ENCODE measurements around the gene GJB1.
"Not testable (repeated sequence)": the region's sequence is repeated elsewhere in the genome, so short reads cannot be mapped to it uniquely, and the experiment has no call there.

Gene GJB1

GRCh38 chrX:71222929-71223328 lies at the start of gene GJB1:
Gene GJB1, plus strand, starts transcription at chrX:71223224. Its CDS starts 484 bp downstream, at chrX:71223708.
- DNase-seq (ENCODE audit: low spot score): no peak

- no peak for DNase-seq (ENCODE audit: low spot score)
These were observed 49.6 kb upstream of the GJB1 start for GRCh38 chrX:71173440-71173839.

- no peak for DNase-seq (ENCODE audit: low spot score)
These were observed 48.2 kb upstream of the GJB1 start for GRCh38 chrX:71174795-71175194.

- DNase-seq (ENCODE audit: low spot score): no peak
These were observed 47.5 kb upstream of the GJB1 start for GRCh38 chrX:71175531-71175930.

- peak; percentile 27 for DNase-seq (ENCODE audit: low spot score)
These were observed 45.7 kb upstream of the GJB1 start for GRCh38 chrX:71177327-71177726.

- peak; percentile 55 for DNase-seq (ENCODE audit: low spot score)
These were observed 44.1 kb upstream of the GJB1 start for GRCh38 chrX:71178908-71179307.

GRCh38 chrX:71180579-71181265 lies 42.3 kb upstream of the GJB1 start:
- DNase-seq (ENCODE audit: low spot score): not testable (repeated sequence)

- peak; percentile 6 for DNase-seq (ENCODE audit: low spot score)
These were observed 41.5 kb upstream of the GJB1 start for GRCh38 chrX:71181558-71181909.

GRCh38 chrX:71181910-71182799 lies 40.9 kb upstream of the GJB1 start:
- DNase-seq (ENCODE audit: low spot score): peak; percentile 92

- DNase-seq (ENCODE audit: low spot score): no peak
These were observed 40.2 kb upstream of the GJB1 start for GRCh38 chrX:71182871-71183270.

- no peak for DNase-seq (ENCODE audit: low spot score)
These were observed 39.7 kb upstream of the GJB1 start for GRCh38 chrX:71183341-71183740.

- DNase-seq (ENCODE audit: low spot score): no peak
These were observed 38.9 kb upstream of the GJB1 start for GRCh38 chrX:71184092-71184491.

- no peak for DNase-seq (ENCODE audit: low spot score)
These were observed 38.1 kb upstream of the GJB1 start for GRCh38 chrX:71184803-71185495.

GRCh38 chrX:71191248-71191647 lies 31.8 kb upstream of the GJB1 start:
- no peak for DNase-seq (ENCODE audit: low spot score)

- DNase-seq (ENCODE audit: low spot score): no peak
These were observed 26.9 kb upstream of the GJB1 start for GRCh38 chrX:71195964-71196649.

- no peak for DNase-seq (ENCODE audit: low spot score)
These were observed 25.0 kb upstream of the GJB1 start for GRCh38 chrX:71198066-71198465.

- DNase-seq (ENCODE audit: low spot score): no peak
These were observed 23.6 kb upstream of the GJB1 start for GRCh38 chrX:71199252-71200008.

GRCh38 chrX:71210816-71211215 lies 12.2 kb upstream of the GJB1 start:
- peak; percentile 37 for DNase-seq (ENCODE audit: low spot score)

- no peak for DNase-seq (ENCODE audit: low spot score)
These were observed 10.5 kb upstream of the GJB1 start for GRCh38 chrX:71212536-71212935.

- DNase-seq (ENCODE audit: low spot score): no peak
These were observed 8.9 kb upstream of the GJB1 start for GRCh38 chrX:71214152-71214551.

GRCh38 chrX:71214604-71215337 lies 8.3 kb upstream of the GJB1 start:
- DNase-seq (ENCODE audit: low spot score): no peak

Data from GM03348 (cell line).